ENCODE data around the gene BAHD1. TPM values are rescaled to one million over a fixed set of nuclear protein-coding genes. Genes with fewer than 3 reads are reported as not detected.
A peak's percentile ranks its signal among the peaks of the same experiment; 100 is the strongest.

BAHD1 gene
- total and polyA plus RNA-seq, 2 experiments from 2014 or later, result 11.2 to 40.1 TPM

DNA sequence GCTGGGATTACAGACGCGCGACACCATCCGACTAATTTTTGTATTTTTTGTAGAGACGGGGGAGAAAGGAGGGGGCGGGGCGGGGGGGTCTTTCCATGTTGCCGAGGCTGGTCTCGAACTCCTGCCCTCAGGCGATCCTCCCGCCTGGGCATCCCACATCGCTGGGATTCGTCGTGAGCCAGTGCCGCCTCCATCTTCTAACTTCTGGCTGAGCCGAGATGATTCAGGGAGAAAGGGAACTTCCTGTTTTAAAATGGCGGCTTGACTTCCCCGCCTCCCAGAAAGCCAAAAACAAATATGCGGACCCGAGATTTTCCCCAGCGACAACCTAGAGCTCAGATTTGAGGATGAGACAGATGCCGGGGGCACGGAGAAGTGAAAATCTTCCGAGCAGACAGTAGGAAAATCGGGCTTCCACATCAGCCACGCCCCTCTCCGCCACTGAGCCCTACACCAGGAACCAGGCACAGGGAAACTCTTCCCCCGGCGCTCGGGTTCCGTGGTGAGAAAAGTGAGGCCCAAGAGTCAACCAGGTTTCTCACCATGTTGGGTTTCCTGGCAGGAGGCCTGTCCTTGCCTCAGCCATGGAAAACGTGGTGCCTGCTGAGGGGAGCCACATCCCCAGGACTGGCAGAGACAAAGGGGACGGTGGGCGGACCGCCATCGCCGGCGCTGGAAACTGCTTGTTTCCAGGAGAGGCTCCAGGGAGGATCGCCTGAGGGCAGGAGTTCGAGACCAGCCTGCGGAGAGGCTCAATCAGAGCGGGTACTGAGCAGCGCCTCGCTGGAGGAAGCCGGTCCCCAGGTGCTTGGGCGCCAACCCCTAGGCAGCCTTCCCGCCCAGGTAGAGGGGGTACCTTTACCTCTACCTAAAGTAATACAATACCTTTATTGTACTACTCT lies 48.8 kb downstream of the BAHD1 start:
- H3K4me3 ChIP-seq, result no peak overlapping the region
- no peaks in the 10 kb centered on the region for H3K4me1 Mint-ChIP-seq
- H3K27ac ChIP-seq (ENCODE audit: low read depth), result no peak overlapping the region
- TF ChIP-seq REST (IDR thresholded peaks at IDR 0.05; ENCODE audit: unreplicated experiment) (no peak), ETS1 (IDR thresholded peaks at IDR 0.05) (no peak), ZNF114 (CRISPR knock-in tag; IDR thresholded peaks at IDR 0.05) (no peak), CREB1 (CRISPR knock-in tag; IDR thresholded peaks at IDR 0.05; ENCODE audit: low read depth) (no peak), NANOG (IDR thresholded peaks at IDR 0.05; ENCODE audit: borderline replicate concordance) (no peak), EZH2 (IDR thresholded peaks at IDR 0.05; ENCODE audit: low read depth, unreplicated experiment) (no peak), STAT1 (IDR thresholded peaks at IDR 0.05; ENCODE audit: unreplicated experiment) (no peak), EZH2phosphoT487 (IDR thresholded peaks at IDR 0.05; ENCODE audit: unreplicated experiment) (no peak), POLR2AphosphoS5 (IDR thresholded peaks at IDR 0.05; ENCODE audit: low read depth) (no peak)
- TF ChIP-seq, protein P1, sequence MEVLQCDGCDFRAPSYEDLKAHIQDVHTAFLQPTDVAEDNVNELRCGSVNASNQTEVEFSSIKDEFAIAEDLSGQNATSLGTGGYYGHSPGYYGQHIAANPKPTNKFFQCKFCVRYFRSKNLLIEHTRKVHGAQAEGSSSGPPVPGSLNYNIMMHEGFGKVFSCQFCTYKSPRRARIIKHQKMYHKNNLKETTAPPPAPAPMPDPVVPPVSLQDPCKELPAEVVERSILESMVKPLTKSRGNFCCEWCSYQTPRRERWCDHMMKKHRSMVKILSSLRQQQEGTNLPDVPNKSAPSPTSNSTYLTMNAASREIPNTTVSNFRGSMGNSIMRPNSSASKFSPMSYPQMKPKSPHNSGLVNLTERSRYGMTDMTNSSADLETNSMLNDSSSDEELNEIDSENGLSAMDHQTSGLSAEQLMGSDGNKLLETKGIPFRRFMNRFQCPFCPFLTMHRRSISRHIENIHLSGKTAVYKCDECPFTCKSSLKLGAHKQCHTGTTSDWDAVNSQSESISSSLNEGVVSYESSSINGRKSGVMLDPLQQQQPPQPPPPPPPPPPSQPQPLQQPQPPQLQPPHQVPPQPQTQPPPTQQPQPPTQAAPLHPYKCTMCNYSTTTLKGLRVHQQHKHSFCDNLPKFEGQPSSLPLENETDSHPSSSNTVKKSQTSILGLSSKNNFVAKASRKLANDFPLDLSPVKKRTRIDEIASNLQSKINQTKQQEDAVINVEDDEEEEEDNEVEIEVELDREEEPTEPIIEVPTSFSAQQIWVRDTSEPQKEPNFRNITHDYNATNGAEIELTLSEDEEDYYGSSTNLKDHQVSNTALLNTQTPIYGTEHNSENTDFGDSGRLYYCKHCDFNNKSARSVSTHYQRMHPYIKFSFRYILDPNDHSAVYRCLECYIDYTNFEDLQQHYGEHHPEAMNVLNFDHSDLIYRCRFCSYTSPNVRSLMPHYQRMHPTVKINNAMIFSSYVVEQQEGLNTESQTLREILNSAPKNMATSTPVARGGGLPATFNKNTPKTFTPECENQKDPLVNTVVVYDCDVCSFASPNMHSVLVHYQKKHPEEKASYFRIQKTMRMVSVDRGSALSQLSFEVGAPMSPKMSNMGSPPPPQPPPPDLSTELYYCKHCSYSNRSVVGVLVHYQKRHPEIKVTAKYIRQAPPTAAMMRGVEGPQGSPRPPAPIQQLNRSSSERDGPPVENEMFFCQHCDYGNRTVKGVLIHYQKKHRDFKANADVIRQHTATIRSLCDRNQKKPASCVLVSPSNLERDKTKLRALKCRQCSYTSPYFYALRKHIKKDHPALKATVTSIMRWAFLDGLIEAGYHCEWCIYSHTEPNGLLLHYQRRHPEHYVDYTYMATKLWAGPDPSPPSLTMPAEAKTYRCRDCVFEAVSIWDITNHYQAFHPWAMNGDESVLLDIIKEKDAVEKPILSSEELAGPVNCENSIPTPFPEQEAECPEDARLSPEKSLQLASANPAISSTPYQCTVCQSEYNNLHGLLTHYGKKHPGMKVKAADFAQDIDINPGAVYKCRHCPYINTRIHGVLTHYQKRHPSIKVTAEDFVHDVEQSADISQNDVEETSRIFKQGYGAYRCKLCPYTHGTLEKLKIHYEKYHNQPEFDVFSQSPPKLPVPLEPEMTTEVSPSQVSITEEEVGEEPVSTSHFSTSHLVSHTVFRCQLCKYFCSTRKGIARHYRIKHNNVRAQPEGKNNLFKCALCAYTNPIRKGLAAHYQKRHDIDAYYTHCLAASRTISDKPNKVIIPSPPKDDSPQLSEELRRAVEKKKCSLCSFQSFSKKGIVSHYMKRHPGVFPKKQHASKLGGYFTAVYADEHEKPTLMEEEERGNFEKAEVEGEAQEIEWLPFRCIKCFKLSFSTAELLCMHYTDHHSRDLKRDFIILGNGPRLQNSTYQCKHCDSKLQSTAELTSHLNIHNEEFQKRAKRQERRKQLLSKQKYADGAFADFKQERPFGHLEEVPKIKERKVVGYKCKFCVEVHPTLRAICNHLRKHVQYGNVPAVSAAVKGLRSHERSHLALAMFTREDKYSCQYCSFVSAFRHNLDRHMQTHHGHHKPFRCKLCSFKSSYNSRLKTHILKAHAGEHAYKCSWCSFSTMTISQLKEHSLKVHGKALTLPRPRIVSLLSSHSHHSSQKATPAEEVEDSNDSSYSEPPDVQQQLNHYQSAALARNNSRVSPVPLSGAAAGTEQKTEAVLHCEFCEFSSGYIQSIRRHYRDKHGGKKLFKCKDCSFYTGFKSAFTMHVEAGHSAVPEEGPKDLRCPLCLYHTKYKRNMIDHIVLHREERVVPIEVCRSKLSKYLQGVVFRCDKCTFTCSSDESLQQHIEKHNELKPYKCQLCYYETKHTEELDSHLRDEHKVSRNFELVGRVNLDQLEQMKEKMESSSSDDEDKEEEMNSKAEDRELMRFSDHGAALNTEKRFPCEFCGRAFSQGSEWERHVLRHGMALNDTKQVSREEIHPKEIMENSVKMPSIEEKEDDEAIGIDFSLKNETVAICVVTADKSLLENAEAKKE (CRISPR knock-in tag; IDR thresholded peaks at IDR 0.05), result no peak
- TF ChIP-seq, protein P2, sequence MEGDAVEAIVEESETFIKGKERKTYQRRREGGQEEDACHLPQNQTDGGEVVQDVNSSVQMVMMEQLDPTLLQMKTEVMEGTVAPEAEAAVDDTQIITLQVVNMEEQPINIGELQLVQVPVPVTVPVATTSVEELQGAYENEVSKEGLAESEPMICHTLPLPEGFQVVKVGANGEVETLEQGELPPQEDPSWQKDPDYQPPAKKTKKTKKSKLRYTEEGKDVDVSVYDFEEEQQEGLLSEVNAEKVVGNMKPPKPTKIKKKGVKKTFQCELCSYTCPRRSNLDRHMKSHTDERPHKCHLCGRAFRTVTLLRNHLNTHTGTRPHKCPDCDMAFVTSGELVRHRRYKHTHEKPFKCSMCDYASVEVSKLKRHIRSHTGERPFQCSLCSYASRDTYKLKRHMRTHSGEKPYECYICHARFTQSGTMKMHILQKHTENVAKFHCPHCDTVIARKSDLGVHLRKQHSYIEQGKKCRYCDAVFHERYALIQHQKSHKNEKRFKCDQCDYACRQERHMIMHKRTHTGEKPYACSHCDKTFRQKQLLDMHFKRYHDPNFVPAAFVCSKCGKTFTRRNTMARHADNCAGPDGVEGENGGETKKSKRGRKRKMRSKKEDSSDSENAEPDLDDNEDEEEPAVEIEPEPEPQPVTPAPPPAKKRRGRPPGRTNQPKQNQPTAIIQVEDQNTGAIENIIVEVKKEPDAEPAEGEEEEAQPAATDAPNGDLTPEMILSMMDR (conservative IDR thresholded peaks at IDR 0.05; ENCODE audit: low read depth in 2 of 2), result no peak
- H3K27ac Mint-ChIP-seq, result no peak overlapping the region
- no peaks in the 10 kb centered on the region for H3K27me3 ChIP-seq (ENCODE audit: insufficient read depth)
- H3K36me3 ChIP-seq (ENCODE audit: insufficient read depth), result no peaks in the 10 kb centered on the region
- no peak overlapping the region for H3K4me2 ChIP-seq
- H3K9me3 Mint-ChIP-seq, result no peaks in the 10 kb centered on the region; the same call in 2 of the 3 replicates
- no peaks in the 10 kb centered on the region for H4K20me1 ChIP-seq (replicated peaks; ENCODE audit: insufficient read depth)
- peaks cover 4% of the 10 kb centered on the region for H3K27me3 Mint-ChIP-seq (ENCODE audit: insufficient read depth, low read depth, poor library complexity)
- H3K79me2 ChIP-seq (replicated peaks; ENCODE audit: insufficient read depth), result no peaks in the 10 kb centered on the region
- ATAC-seq, result no peak
- H2AFZ ChIP-seq, result peak overlapping the region; percentile 87
- H3K4me3 Mint-ChIP-seq, result no peak overlapping the region
- H3K36me3 Mint-ChIP-seq (ENCODE audit: low read depth), result no peaks in the 10 kb centered on the region
- H3K4me1 ChIP-seq (ENCODE audit: insufficient read depth), result no peaks in the 10 kb centered on the region
- no peaks in the 10 kb centered on the region for H3K9me2 ChIP-seq (ENCODE audit: insufficient read depth)
- peak; percentile 28 for DNase-seq (ENCODE audit: low spot score)
- H3F3A ChIP-seq (replicated peaks; ENCODE audit: low read depth), result no peaks in the 10 kb centered on the region

Measured in GM23338 (cell line).